Measurements from ENCODE around the gene HIGD1A.
A peak's percentile ranks its signal among the peaks of the same experiment; 100 is the strongest.

Gene HIGD1A

DNA sequence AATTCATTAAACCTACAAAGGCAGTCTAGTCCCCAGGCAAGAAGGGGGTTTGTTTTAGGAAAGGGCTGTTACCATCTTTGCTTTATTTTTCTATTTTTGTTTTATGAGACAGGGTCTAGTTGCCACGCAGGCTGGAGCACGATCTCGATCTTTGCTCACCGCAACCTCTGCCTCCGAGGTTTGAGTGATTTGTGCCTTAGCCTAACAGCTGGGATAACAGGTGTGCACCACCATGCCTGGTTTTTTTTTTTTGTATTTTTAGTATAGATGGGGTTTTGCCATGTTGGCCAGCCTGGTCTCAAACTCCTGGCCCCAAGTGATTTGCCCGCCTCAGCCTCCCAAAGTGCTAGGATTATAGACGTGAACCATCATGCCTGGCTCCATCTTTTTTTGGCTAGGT lies 4.9 kb downstream of the HIGD1A start:
- DNase-seq (ENCODE audit: low read depth): no peak

DNA sequence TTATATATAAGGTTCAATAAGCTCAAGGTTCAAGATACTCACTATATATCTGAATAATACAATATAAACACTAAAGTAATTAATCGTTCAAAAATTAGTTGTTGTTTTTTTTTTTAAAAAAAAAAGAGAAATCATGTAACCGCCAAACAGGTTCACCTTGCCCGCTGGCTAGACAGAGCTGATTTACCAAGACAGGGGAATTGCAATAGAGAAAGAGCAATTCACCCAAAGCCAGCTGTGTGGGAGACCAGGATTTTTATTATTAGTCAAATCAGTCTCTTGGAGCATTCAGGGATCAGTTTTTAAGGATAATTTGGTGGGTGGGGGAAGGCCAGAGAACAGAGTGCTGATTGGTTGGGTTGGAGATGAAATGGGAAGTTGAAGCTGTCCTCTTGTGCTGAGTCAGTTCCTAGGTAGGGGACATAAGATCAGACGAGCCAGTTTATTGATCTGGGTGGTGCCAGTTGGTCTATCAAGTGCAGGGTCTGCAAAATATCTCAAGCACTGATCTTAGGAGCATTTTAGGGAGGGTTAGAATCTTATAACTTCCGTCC lies 7.9 kb downstream of the HIGD1A start:
- DNase-seq (ENCODE audit: low read depth): no peak

DNA sequence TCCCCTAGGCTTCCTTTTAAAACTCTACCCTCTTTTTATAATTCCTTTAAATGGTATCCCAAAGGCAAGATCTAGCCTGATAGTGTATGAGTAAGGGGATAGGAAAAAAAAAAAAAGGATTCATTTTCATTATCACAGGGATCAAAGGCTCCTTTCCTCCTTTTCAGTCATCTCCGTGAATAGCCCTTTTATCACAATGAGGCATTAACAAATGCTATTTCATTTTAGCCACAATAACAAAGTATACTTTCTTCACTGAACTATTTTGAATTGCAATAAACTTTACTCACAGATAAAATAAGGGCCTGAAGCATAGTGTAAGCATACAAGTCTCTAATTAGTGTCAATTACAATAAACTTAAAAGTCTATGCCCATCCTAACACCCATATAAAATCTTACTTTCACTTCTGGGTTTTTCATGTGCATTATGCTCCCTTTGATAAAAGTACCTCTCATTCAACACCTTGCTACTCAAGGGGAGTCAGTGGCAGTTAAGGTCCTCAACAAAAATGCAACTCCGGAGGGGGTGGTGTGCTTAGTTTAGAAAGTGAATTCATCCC lies 8.6 kb downstream of the HIGD1A start:
- DNase-seq (ENCODE audit: low read depth): no peak

- no peak for DNase-seq (ENCODE audit: low read depth)
These were observed 13.5 kb downstream of the HIGD1A start for GRCh38 chr3:42790714-42791229.

GRCh38 chr3:42786631-42787030 lies 17.7 kb downstream of the HIGD1A start:
- no peak for DNase-seq (ENCODE audit: low read depth)

DNA sequence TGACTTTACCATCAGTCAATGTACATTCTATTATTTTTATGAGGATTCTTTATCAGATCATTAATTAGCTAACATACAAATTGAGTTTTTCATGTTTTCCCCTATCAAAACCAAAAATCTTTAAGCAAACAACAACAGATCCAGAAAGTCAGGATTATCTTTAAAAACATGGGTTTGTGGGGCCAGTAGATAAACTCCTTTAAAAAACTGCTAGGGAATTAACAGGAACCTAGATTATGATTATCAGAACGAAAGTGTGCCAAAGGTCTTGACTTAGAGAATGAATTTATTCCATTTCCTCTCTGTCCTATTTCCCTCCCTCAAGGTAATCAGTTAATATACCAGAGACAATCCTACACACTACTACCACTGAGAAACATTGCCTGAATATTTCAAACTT lies 18.1 kb downstream of the HIGD1A start:
- no peak for DNase-seq (ENCODE audit: low read depth)

GRCh38 chr3:42780892-42781700 lies 23.2 kb downstream of the HIGD1A start:
- DNase-seq (ENCODE audit: low read depth): no peak

GRCh38 chr3:42780398-42780797 lies 23.9 kb downstream of the HIGD1A start:
- no peak for DNase-seq (ENCODE audit: low read depth)

GRCh38 chr3:42778644-42779043 lies 25.6 kb downstream of the HIGD1A start:
- DNase-seq (ENCODE audit: low read depth): no peak

- DNase-seq (ENCODE audit: low read depth): no peak
These were observed 30.9 kb downstream of the HIGD1A start for GRCh38 chr3:42773409-42773751.

DNA sequence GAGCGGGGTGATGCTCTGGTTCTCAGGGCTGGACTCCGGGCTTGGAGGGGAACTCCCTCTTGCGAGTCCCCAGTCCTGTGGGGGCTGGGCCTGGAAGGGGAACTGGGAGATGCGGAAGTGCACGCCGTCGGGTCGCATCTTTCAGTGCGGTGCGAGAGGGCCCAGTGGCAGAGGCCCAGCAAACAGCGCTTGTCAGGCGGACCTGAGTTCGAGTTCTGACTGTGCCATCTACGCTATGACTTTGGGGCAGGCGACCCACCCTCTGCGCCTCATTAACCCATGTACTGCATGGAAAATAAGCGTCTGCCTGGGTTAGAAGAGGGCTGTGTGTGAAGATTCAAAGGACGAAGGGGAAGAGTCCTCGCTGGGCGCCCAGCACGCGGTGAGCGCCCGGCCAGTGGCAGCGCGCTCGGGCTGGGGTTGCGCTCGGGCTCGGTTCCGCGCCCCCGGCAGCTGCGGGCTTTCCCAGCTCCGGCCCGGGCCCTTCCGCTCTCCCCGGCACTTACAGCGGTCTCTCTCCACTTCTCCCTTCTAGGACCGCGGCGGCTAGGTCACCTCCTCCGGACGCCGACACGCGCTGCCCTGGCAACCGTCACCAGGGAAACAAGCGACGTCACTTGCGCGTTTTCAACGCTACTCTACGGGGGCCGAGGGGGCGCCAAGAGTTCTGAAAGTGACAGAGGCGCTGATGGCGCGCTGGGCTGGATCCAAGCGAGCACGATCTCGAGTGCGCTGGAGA lies 31.5 kb downstream of the HIGD1A start, which contains the start of gene CCDC13:
Gene CCDC13 (minus strand): TSS at position 584 of the 739 bp plus-strand sequence. CDS start 14,908 bp downstream, outside the sequence.
- peak; percentile 76 for DNase-seq (ENCODE audit: low read depth)

GRCh38 chr3:42771271-42771670 lies 33.0 kb downstream of the HIGD1A start:
- DNase-seq (ENCODE audit: low read depth): no peak

GRCh38 chr3:42769477-42770131 lies 34.7 kb downstream of the HIGD1A start:
- DNase-seq (ENCODE audit: low read depth): no peak

DNA sequence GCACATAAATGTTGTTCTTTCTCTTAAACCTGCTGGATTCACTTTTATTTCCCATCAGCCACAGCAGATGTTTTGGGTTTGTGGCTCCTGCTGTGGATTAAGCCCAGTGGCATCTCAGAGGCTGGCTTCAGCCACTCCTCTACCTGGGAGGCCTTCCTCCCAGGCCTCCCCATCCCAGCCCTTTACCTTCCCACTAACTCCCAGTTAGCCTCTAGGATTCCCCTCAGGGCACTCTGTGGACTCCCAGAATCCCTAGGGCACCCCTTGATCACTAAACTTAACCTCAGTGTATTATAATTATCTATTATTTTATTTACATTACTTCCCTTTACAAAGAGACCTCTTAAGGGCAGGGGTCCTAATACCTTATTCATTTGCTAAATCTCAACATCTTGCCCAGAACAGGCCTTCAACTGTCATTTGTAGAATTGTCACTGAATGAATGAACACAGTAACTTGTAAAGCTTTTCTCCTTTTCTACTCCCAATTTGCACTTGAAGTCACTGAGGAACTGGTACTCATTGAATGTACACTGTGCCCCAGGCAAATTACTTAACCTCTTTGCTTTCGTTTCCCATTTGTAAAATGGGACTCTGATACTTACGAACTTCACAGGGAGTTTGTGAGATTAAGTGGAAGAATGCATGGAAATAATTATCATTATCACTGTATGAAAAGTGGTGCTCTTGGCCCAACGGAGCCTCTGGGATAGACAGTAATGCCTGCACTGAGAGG lies 39.6 kb downstream of the HIGD1A start:
- no peak for DNase-seq (ENCODE audit: low read depth)

- no peak for DNase-seq (ENCODE audit: low read depth)
These were observed 40.2 kb downstream of the HIGD1A start for GRCh38 chr3:42764115-42764514.

GRCh38 chr3:42763021-42763420 lies 41.3 kb downstream of the HIGD1A start:
- DNase-seq (ENCODE audit: low read depth): no peak

DNA sequence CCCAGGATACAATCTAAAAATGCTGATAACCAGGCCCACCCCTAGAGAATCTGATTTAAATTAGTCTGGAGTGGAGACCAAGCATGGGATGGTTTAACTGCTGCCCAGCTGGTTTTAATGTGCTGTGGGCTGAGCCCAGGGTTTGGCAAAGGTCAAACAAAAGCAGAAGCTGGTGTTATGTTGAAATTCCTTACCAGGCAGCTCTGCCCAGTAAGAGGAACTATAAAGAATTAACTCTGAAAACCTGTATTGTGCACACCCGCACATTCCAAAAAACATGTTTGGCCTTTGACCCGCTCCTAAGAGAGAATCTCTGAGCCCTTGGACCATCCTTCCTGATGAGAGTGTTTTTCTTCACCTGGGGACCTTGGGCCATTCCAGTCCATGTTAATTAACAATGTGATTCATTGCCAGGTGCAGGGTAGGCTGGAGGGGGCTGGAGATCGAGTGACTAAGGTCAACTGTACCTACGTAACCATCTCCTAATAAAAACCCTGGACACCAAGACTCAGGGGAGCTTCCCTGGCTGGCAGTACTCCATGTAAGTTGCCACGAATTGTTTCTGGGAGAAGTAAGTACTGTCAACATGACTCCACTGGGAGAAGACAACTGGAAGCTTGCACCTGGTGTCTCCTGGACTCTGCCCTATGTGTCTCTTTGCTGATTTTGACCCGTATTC lies 42.1 kb downstream of the HIGD1A start:
- no peak for DNase-seq (ENCODE audit: low read depth)

DNA sequence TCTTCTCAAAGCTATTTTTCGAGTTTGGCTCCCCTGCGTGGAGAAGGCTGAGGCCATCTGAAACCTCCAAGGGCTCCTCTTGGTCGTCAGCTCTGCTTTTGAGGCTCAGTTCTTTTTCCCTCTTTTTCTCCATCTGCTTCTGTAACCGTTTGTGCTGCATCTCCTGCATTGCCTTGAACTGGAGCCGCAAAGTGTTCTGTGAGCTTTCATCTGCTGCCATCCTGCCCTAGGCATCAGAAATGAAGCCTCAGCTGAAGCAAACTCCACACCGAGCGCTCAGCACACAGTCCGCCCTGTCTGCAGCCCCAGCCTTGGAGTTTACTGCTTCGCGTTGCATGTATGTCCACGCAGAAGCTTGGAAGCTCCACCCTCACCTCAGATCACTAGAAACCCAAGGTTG lies 46.2 kb downstream of the HIGD1A start:
- no peak for DNase-seq (ENCODE audit: low read depth)

DNA sequence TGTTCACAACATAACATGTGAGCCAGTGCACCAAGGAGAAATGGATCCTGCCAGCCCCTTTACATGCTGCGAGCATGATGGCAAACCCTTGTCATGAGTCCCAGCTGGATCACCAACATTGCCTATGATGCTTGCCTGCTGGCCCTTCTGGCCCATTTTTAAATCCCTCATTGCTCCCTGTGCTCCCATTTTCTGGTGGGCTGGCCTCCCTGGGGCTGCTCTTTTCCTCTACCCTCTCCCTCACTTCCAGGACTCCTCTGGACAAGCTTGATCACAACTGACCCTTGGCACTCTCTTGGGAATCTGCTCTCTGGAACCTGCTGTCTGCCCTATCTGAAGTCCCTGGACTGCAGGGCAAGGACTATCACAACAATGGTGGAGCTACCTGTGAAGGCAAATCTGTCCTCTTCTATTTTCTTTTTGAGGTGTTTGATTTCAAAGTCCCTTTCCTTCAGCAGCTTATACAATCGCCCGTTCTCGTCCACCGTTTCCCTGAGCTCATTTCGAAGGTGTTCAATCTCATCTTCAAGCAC lies 47.5 kb downstream of the HIGD1A start:
- no peak for DNase-seq (ENCODE audit: low read depth)
